Measurements from ENCODE around the gene ZNF624.

- TF ChIP-seq PKNOX1 (IDR thresholded peaks at IDR 0.05) (no peak), FOXA1 (IDR thresholded peaks at IDR 0.05) (no peak), HDGF (IDR thresholded peaks at IDR 0.05; ENCODE audit: borderline replicate concordance) (no peak), ARNT (IDR thresholded peaks at IDR 0.05) (no peak), ZNF384 (IDR thresholded peaks at IDR 0.05) (no peak), BHLHE40 (IDR thresholded peaks at IDR 0.05; ENCODE audit: borderline replicate concordance) (no peak), CTBP1 (IDR thresholded peaks at IDR 0.05; ENCODE audit: borderline replicate concordance) (no peak), NFRKB (IDR thresholded peaks at IDR 0.05) (no peak), TARDBP (IDR thresholded peaks at IDR 0.05) (no peak), FOXM1 (IDR thresholded peaks at IDR 0.05; ENCODE audit: borderline replicate concordance) (no peak)
Measured at GRCh38 chr17:16589097-16589969, 64.3 kb downstream of the ZNF624 start.

Measured in HEK293T (cell line).